HepG2 (cell line): ENCODE data around the gene CHST11.

Source experiments
- CEBPB ChIP-seq: IDR thresholded peaks from 2 replicates; pipeline ENCODE4 v1.6.1; 2011; ENCODE audit warnings: low read depth, low read length, improper control_type of control experiment, borderline replicate concordance
- E2F5 ChIP-seq: sonication (generic); formaldehyde crosslinking; conservative IDR thresholded peaks from 2 replicates; pipeline ENCODE4 v1.4.0; 2020; ENCODE audit warnings: missing genetic modification reagents
- JUN ChIP-seq: sonication (generic); formaldehyde crosslinking; IDR thresholded peaks from 2 replicates; pipeline ENCODE4 v1.4.0; 2020; ENCODE audit warnings: mild to moderate bottlenecking, missing genetic modification reagents
- POLR2A ChIP-seq, 2 experiments: IDR thresholded peaks; 2 replicates each; pipeline ENCODE4 v1.6.1; 2011; ENCODE audit warnings: low read depth in 2 of 2, low read length in 2 of 2, mild to moderate bottlenecking in 1 of 2, moderate library complexity in 1 of 2; ENCODE audit not compliant: insufficient read depth in 1 of 2
- STAT6 ChIP-seq: sonication (generic); formaldehyde crosslinking; IDR thresholded peaks from 2 replicates; pipeline ENCODE4 v1.4.0; 2020; ENCODE audit warnings: missing genetic modification reagents, mild to moderate bottlenecking, borderline replicate concordance
- TCF12 ChIP-seq, 2 experiments: fragments of 450-650 bp in 1 of 2; sonication (generic) in 1 of 2; formaldehyde crosslinking in 1 of 2; IDR thresholded peaks; 2 replicates each; pipeline versions ENCODE4 v1.6.1 to v1.8.0; 2017 to 2022; ENCODE audit warnings: antibody characterized with exemption in 1 of 2, mild to moderate bottlenecking in 1 of 2, missing genetic modification reagents in 1 of 2, moderate library complexity in 1 of 2

GRCh38 chr12:104637604-104638003, 180.9 kb downstream of the CHST11 start:
- TF ChIP-seq CEBPB: no peak
- TF ChIP-seq JUN (CRISPR knock-in tag): no peak
- TF ChIP-seq STAT6: no peak
- TF ChIP-seq POLR2A (IDR thresholded peaks at IDR 0.05; ENCODE audit: insufficient read depth in 1 of 2, low read depth in 2 of 2, low read length in 2 of 2): no peak
- no peak for TF ChIP-seq TCF12 (IDR thresholded peaks at IDR 0.05)
- no peak for TF ChIP-seq TCF12 (CRISPR knock-in tag; IDR thresholded peaks at IDR 0.05)
- no peak for TF ChIP-seq E2F5 (CRISPR knock-in tag)
